T-helper 1 cell (primary cell): ENCODE results near the gene KLC3.

Source experiments
- DNase-seq, 5 donors: peaks; one replicate each; pipeline ENCODE4 v3.0.0-alpha.2; 2012 to 2020

The KLC3 gene

GRCh38 chr19:45380107-45380506 lies 39.6 kb downstream of the KLC3 start:
- DNase-seq, result no peak

GRCh38 chr19:45382426-45382825 lies 41.9 kb downstream of the KLC3 start:
- DNase-seq, result no peak

GRCh38 chr19:45385392-45386221 lies 45.1 kb downstream of the KLC3 start:
- DNase-seq, result no peak

- no peak for DNase-seq
Measured at GRCh38 chr19:45391346-45391745, 50.8 kb downstream of the KLC3 start.

GRCh38 chr19:45391871-45392665 lies 51.5 kb downstream of the KLC3 start:
- DNase-seq, result no peak

- no peak for DNase-seq
Measured at GRCh38 chr19:45395821-45396617, 55.5 kb downstream of the KLC3 start.

GRCh38 chr19:45400192-45400591 lies 59.6 kb downstream of the KLC3 start:
- no peak for DNase-seq
